WI38 (cell line): ENCODE data around the gene CEP112.

Experiments
- H3K4me3 ChIP-seq: 2 replicates; pipeline ENCODE4 v1.5.1; 2011; ENCODE audit warnings: low read depth, mild to moderate bottlenecking, control low read depth, low read length
- CTCF ChIP-seq: IDR thresholded peaks from 2 replicates; pipeline ENCODE4 v1.5.1; 2012; ENCODE audit warnings: low read depth, mild to moderate bottlenecking, control low read depth, low read length

Gene CEP112

GRCh38 chr17:65730711-65731169, 461.2 kb downstream of the CEP112 start:
- no peak overlapping the region for H3K4me3 ChIP-seq
- TF ChIP-seq CTCF = no peak

GRCh38 chr17:65729207-65729606, 462.7 kb downstream of the CEP112 start:
- H3K4me3 ChIP-seq = no peak overlapping the region
- TF ChIP-seq CTCF = no peak

- H3K4me3 ChIP-seq = no peak overlapping the region
- TF ChIP-seq CTCF = no peak
Observed at GRCh38 chr17:65727832-65728231, 464.1 kb downstream of the CEP112 start.

- no peak for TF ChIP-seq CTCF
- no peak overlapping the region for H3K4me3 ChIP-seq
Observed at GRCh38 chr17:65727246-65727645, 464.7 kb downstream of the CEP112 start.

GRCh38 chr17:65723431-65724151, 468.3 kb downstream of the CEP112 start:
- no peak for TF ChIP-seq CTCF

GRCh38 chr17:65718601-65719000, 473.3 kb downstream of the CEP112 start:
- TF ChIP-seq CTCF = no peak
- H3K4me3 ChIP-seq = no peak overlapping the region

More at GRCh38 chr17:65723431-65724151, 468.3 kb downstream of the CEP112 start:
- no peak overlapping the region for H3K4me3 ChIP-seq

GRCh38 chr17:65712383-65713267, 479.3 kb downstream of the CEP112 start:
- no peak for TF ChIP-seq CTCF
- H3K4me3 ChIP-seq = no peak overlapping the region
